GM23248 (cell line): Measurements from ENCODE around the gene KRT39. TPM values are rescaled to one million over a fixed set of nuclear protein-coding genes. Genes with fewer than 3 reads are reported as not detected.

Source experiments
- DNase-seq: peaks from one replicate; pipeline ENCODE4 v3.0.0-alpha.2; 2015
- H2AFZ ChIP-seq: fragments of 200-600 bp; sonication (generic); 2 replicates; pipeline ENCODE4 v1.6.1; 2016; ENCODE audit warnings: antibody characterized with exemption
- H3F3A ChIP-seq: fragments of 200-600 bp; sonication (generic); 2 replicates; pipeline ENCODE4 v1.6.1; 2016; ENCODE audit warnings: mild to moderate bottlenecking, antibody characterized with exemption, mixed run types; ENCODE audit not compliant: insufficient read depth
- H3K27ac ChIP-seq: fragments of 200-600 bp; sonication (generic); 2 replicates; pipeline ENCODE4 v1.5.1; 2016; ENCODE audit warnings: mild to moderate bottlenecking
- H3K27me3 ChIP-seq: fragments of 200-600 bp; sonication (generic); replicated peaks from 2 replicates; pipeline ENCODE4 v1.6.1; 2016; ENCODE audit warnings: mild to moderate bottlenecking; ENCODE audit not compliant: insufficient read depth
- H3K36me3 ChIP-seq: fragments of 200-600 bp; sonication (generic); 2 replicates; pipeline ENCODE4 v1.6.1; 2016; ENCODE audit warnings: low read depth, mild to moderate bottlenecking
- H3K4me1 ChIP-seq: fragments of 200-600 bp; sonication (generic); 2 replicates; pipeline ENCODE4 v1.6.1; 2016; ENCODE audit warnings: mild to moderate bottlenecking; ENCODE audit not compliant: insufficient read depth
- H3K4me2 ChIP-seq: fragments of 200-600 bp; sonication (generic); one replicate; pipeline ENCODE4 v1.6.1; 2016; ENCODE audit warnings: mild to moderate bottlenecking; ENCODE audit not compliant: unreplicated experiment
- H3K4me3 ChIP-seq: fragments of 200-600 bp; sonication (generic); 2 replicates; pipeline ENCODE4 v1.5.1; 2016; ENCODE audit warnings: mild to moderate bottlenecking
- H3K79me2 ChIP-seq: fragments of 200-600 bp; sonication (generic); 2 replicates; pipeline ENCODE4 v1.6.1; 2016; ENCODE audit warnings: mild to moderate bottlenecking; ENCODE audit not compliant: insufficient read depth
- H3K9ac ChIP-seq: fragments of 200-600 bp; sonication (generic); 2 replicates; pipeline ENCODE4 v1.6.1; 2016; ENCODE audit warnings: mild to moderate bottlenecking
- H3K9me2 ChIP-seq: fragments of 200-600 bp; sonication (generic); 2 replicates; pipeline ENCODE4 v1.6.1; 2016; ENCODE audit warnings: mixed run types, mild to moderate bottlenecking, moderate library complexity; ENCODE audit not compliant: insufficient read depth
- H3K9me3 ChIP-seq: fragments of 200-600 bp; sonication (generic); one replicate; pipeline ENCODE4 v1.6.1; 2017; ENCODE audit warnings: low read depth
- H4K20me1 ChIP-seq: fragments of 200-600 bp; sonication (generic); 2 replicates; pipeline ENCODE4 v1.6.0; 2016; ENCODE audit not compliant: insufficient read depth
- EZH2 ChIP-seq: fragments of 200-600 bp; sonication (generic); IDR thresholded peaks from 2 replicates; pipeline ENCODE4 v1.6.1; 2018; ENCODE audit warnings: antibody characterized with exemption, mild to moderate bottlenecking; ENCODE audit not compliant: insufficient read depth, poor library complexity, severe bottlenecking
- EZH2phosphoT487 ChIP-seq: fragments of 200-600 bp; sonication (generic); IDR thresholded peaks from 2 replicates; pipeline ENCODE4 v1.6.1; 2018; ENCODE audit warnings: antibody characterized with exemption, moderate library complexity, mild to moderate bottlenecking, low read depth; ENCODE audit not compliant: insufficient read depth
- WGBS, 2 experiments: methylation state at CpG; one replicate each; pipeline ENCODE4 v1.1.6; 2015 to 2017; ENCODE audit warnings: low lambda C conversion rate in 2 of 2, low coverage in 1 of 2; ENCODE audit errors: missing lambda C conversion rate in 2 of 2; 5-methylcytosine and 5-hydroxymethylcytosine counted together
- in situ Hi-C: fragments of 300-500 bp; cut with MboI; formaldehyde crosslinking; loops from 2 replicates; pipeline ENCODE4 v1.15.0; 2020
- polyA plus RNA-seq: library from polyadenylated mRNA; unstranded; fragments of >200 nt; fragmentation: Nextera tagmentation; extraction: Ambion mirVana; gene quantifications from 2 replicates; pipeline ENCODE4 v1.2.1, GENCODE V29; 2016
- total RNA-seq: library from RNA; depleted of rRNA; stranded (reverse); fragments of >200 nt; shearing (Covaris generic); gene quantifications from 2 replicates; pipeline ENCODE4 v1.2.3, GENCODE V29; 2014

Gene KRT39
- total and polyA plus RNA-seq, 2 experiments from 2014 or later: not detected

DNA sequence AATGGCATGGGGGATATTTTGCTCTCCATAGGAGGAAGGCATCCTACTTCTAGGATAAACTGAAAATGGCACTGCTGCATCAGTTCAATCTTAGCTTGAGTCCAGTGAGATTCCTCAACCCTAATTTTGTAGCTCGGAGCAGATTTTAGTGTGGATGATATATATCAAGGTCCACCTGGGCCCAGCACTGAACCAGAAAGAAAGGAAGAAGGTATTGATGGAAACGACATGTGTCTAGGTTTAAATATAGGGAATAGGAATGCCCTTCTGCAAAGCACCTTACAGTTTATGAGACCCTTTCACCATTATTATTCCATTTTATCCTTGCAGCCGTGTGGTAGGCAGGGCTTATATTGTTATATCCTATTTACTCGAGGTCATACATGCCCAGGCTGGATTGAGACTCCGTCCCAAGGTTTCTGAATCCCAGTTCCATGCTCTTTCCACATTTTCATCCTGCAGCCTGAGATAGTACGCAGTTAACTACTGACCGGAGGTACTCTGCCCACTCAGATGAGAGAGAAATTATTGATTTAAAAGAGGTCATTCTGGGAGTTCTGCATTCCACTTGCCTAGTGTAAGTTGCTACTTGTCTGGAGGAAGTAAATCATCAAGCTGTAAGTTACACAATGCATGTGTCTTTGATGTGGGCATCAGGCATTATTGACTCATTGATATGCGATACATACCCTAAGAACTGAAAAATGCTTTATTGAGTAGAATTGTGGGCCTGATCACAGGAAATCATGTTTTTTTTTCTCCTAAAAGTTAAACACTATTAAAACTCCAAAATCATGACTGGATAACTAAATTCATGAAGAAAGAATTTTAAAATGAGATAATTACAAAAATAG lies 10.1 kb downstream of the KRT39 start:
- H3K9me2 ChIP-seq: no peaks in the 10 kb centered on the region
- peak overlapping the region; percentile 21 for H3K4me2 ChIP-seq
- H3K9ac ChIP-seq: peak overlapping the region; percentile 19; the same call in 1 of the 2 replicates
- no peaks in the 10 kb centered on the region for H3K36me3 ChIP-seq
- TF ChIP-seq EZH2phosphoT487 (0 out of 2 replicates have a peak, but pooled peaks have one; percentile 80), EZH2 (no peak)
- in situ Hi-C loops: no loop called here
- H4K20me1 ChIP-seq: no peaks in the 10 kb centered on the region
- WGBS, 2 experiments: 50 to 51% methylated on average over 8 of the region's 8 CpGs
- H3F3A ChIP-seq: peaks cover 74% of the 10 kb centered on the region
- H2AFZ ChIP-seq: no peak overlapping the region
- no peaks in the 10 kb centered on the region for H3K27me3 ChIP-seq
- 0 out of 2 replicates have a peak overlapping the region, but pooled peaks have one; percentile 2 for H3K4me3 ChIP-seq
- H3K79me2 ChIP-seq: no peaks in the 10 kb centered on the region
- H3K4me1 ChIP-seq: peaks cover 78% of the 10 kb centered on the region
- peak overlapping the region; percentile 72 for H3K27ac ChIP-seq
- DNase-seq: peak; percentile 90
- H3K9me3 ChIP-seq: no peaks in the 10 kb centered on the region

DNA sequence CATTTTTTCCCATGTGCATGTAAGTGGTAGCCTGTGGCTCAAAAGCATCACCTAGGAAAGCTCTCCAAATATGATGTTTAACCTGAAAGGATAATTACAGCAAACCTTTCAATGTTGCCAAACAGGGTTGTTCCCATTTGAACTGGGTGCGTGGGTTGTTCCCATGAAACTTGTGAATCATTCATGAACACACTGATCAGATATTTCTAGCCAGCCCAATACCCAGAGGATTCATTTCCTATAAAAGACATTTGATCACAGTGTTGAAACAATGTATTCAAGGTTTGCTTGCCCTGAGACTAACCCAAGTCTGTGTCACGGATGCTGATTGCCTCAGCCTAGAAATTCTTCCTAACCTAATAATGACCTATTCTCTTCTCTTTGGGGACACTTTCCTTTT lies 12.9 kb downstream of the KRT39 start:
- Histone ChIP-seq H3K4me3 (no peak overlapping the region), H2AFZ (no peak overlapping the region), H3K9ac (peak overlapping the region; percentile 71), H4K20me1 (no peaks in the 10 kb centered on the region), H3K79me2 (no peaks in the 10 kb centered on the region), H3K9me2 (no peaks in the 10 kb centered on the region), H3K27ac (peak overlapping the region; percentile 97), H3K4me2 (peak overlapping the region; percentile 53), H3K27me3 (no peaks in the 10 kb centered on the region), H3F3A (peaks cover 67% of the 10 kb centered on the region), H3K9me3 (no peaks in the 10 kb centered on the region), H3K4me1 (peaks cover 75% of the 10 kb centered on the region), H3K36me3 (no peaks in the 10 kb centered on the region)
- WGBS, 2 experiments: 0 to 3% methylated on average over 2 of the region's 2 CpGs
- no peak for TF ChIP-seq EZH2
- no peak for TF ChIP-seq EZH2phosphoT487
- in situ Hi-C loops: no loop called here
- DNase-seq: peak; percentile 96

DNA sequence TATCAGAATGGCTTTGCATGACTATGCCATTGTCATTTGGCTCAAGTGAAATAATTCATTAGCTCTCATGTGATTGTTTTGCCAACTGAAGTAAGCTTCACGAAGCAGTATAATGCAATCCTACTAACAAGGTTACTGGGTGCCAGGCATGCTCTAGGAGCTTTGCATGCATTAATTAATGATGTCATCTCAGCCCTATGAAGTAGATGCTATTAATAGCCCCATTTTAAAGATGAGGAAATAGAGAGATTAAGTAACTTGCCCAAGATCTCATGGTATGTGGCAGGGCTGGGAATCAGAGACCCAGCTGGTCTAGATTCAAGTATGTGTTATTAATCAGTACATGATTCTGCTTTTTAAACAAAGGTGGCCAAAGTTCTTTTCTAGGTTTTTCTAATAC lies 14.1 kb downstream of the KRT39 start:
- Histone ChIP-seq H3K27ac (peak overlapping the region; percentile 97), H3K9ac (peak overlapping the region; percentile 71)

DNA sequence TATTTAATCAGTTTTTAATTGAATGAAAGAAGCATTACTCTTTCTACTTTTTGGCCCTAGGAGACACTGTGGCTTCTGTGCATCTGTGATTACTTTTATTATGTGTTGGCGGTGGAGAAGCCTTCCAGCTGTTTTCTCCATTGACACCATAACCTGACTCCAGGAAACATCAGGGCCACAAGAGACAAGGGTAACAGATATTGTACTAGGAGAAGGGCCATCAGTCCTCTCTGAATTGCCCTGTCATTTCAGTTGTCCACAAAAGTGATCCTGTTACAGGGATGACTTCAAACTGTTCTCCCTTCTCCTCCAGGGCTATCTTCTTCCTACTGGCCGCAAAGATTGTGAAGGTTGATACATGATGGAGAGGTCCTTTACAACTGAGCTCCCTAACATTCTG lies 14.6 kb downstream of the KRT39 start:
- 85% methylated on average over 2 of the region's 2 CpGs for WGBS, 2 experiments
- no peaks in the 10 kb centered on the region for H3K79me2 ChIP-seq
- in situ Hi-C loops: no loop called here
- TF ChIP-seq EZH2phosphoT487: no peak
- TF ChIP-seq EZH2: no peak
- H3K9me3 ChIP-seq: no peaks in the 10 kb centered on the region
- no peaks in the 10 kb centered on the region for H3K36me3 ChIP-seq
- H3K4me1 ChIP-seq: peaks cover 57% of the 10 kb centered on the region
- no peaks in the 10 kb centered on the region for H3K27me3 ChIP-seq
- no peaks in the 10 kb centered on the region for H3K9me2 ChIP-seq
- H3K4me3 ChIP-seq: no peak overlapping the region
- H3K4me2 ChIP-seq: peak overlapping the region; percentile 4
- no peak overlapping the region for H2AFZ ChIP-seq
- peak overlapping the region; percentile 53 for H3K9ac ChIP-seq
- H3F3A ChIP-seq: peaks cover 50% of the 10 kb centered on the region
- DNase-seq: no peak
- H3K27ac ChIP-seq: peak overlapping the region; percentile 97
- no peaks in the 10 kb centered on the region for H4K20me1 ChIP-seq

More for the DNA sequence above, 14.1 kb downstream of the KRT39 start:
- Histone ChIP-seq H2AFZ (no peak overlapping the region), H3K36me3 (no peaks in the 10 kb centered on the region), H3K27me3 (no peaks in the 10 kb centered on the region), H3K79me2 (no peaks in the 10 kb centered on the region), H3K9me2 (no peaks in the 10 kb centered on the region), H3F3A (peaks cover 55% of the 10 kb centered on the region), H4K20me1 (no peaks in the 10 kb centered on the region), H3K4me3 (no peak overlapping the region), H3K4me1 (peaks cover 62% of the 10 kb centered on the region), H3K9me3 (no peaks in the 10 kb centered on the region), H3K4me2 (peak overlapping the region; percentile 33)
- in situ Hi-C loops: no loop called here
- 0% methylated on average over 1 of the region's 1 CpG for WGBS, 2 experiments
- DNase-seq: peak; percentile 95
- TF ChIP-seq EZH2phosphoT487 (no peak), EZH2 (no peak)
